Hair follicular keratinocyte (primary cell): ENCODE measurements around the gene EMB. TPM values are rescaled to one million over a fixed set of nuclear protein-coding genes. Genes with fewer than 3 reads are reported as not detected.

ENCODE experiments used
- total RNA-seq: library from RNA; depleted of rRNA; stranded (reverse); fragments of >200 nt; gene quantifications from 2 replicates; pipeline ENCODE4 v1.2.3, GENCODE V29; 2015

The EMB gene
- 28.4 and 46.5 TPM in 2 replicates for total RNA-seq

GRCh38 chr5:50440651-50441492 is at the start of gene EMB:
EMB (minus strand) TSS chr5:50441288; CDS start chr5:50441151, 137 bp downstream.

Other genes with a start within 250 kb of the EMB start
- gene PARP8, start 225.3 kb upstream of the EMB start, total RNA-seq = 7.6 and 8.8 TPM in 2 replicates